ENCODE measurements around the gene MS4A8.

DNA sequence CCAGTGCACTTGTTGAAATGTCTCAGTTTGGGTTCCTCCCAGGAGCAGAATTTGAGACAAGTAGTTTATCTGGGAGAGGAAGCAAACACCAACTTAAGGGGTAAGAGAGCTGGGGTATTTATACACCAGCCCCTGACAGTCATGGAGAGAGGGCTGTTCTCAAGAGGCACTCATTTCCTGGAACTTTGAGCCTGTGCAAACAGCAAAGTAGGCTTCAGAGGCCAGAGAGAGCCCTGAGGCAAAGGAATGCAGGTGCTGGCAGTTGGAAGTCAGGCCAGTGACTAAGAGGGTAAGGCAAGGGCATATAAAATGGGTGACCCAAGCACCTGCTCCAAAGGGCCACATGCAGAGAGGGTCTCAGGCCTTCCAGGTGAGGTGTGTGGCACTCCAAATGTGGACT lies 41.2 kb downstream of the MS4A8 start:
- TF ChIP-seq, protein P1, sequence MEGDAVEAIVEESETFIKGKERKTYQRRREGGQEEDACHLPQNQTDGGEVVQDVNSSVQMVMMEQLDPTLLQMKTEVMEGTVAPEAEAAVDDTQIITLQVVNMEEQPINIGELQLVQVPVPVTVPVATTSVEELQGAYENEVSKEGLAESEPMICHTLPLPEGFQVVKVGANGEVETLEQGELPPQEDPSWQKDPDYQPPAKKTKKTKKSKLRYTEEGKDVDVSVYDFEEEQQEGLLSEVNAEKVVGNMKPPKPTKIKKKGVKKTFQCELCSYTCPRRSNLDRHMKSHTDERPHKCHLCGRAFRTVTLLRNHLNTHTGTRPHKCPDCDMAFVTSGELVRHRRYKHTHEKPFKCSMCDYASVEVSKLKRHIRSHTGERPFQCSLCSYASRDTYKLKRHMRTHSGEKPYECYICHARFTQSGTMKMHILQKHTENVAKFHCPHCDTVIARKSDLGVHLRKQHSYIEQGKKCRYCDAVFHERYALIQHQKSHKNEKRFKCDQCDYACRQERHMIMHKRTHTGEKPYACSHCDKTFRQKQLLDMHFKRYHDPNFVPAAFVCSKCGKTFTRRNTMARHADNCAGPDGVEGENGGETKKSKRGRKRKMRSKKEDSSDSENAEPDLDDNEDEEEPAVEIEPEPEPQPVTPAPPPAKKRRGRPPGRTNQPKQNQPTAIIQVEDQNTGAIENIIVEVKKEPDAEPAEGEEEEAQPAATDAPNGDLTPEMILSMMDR (IDR thresholded peaks at IDR 0.05) = no peak
- TF ChIP-seq POLR2A (IDR thresholded peaks at IDR 0.05) = no peak
